Measurements from ENCODE around the gene RELT.

Gene RELT

GRCh38 chr11:73402834-73403185, 26.6 kb downstream of the RELT start:
- DNase-seq (ENCODE audit: low spot score), result peak; percentile 58
- in situ Hi-C loops (cut with MboI; ENCODE audit: low pct_unique_long_range_greater_than_20kb, low sequenced_read_pairs, unreplicated experiment), result no loop called here
- peak; percentile 41 for TF ChIP-seq CTCF (IDR thresholded peaks at IDR 0.05; ENCODE audit: extremely low read depth, insufficient read depth, missing control alignments)

GRCh38 chr11:73403541-73403940, 27.3 kb downstream of the RELT start:
- no peak for TF ChIP-seq CTCF (IDR thresholded peaks at IDR 0.05; ENCODE audit: extremely low read depth, insufficient read depth, missing control alignments)
- DNase-seq (ENCODE audit: low spot score), result no peak
- in situ Hi-C loops (cut with MboI; ENCODE audit: low pct_unique_long_range_greater_than_20kb, low sequenced_read_pairs, unreplicated experiment), result no loop called here

GRCh38 chr11:73404048-73404447, 27.8 kb downstream of the RELT start:
- peak; percentile 36 for TF ChIP-seq CTCF (IDR thresholded peaks at IDR 0.05; ENCODE audit: extremely low read depth, insufficient read depth, missing control alignments)
- in situ Hi-C loops (cut with MboI; ENCODE audit: low pct_unique_long_range_greater_than_20kb, low sequenced_read_pairs, unreplicated experiment), result no loop called here
- no peak for DNase-seq (ENCODE audit: low spot score)

GRCh38 chr11:73404506-73405145, 28.4 kb downstream of the RELT start:
- no peak for DNase-seq (ENCODE audit: low spot score)
- in situ Hi-C loops (cut with MboI; ENCODE audit: low pct_unique_long_range_greater_than_20kb, low sequenced_read_pairs, unreplicated experiment), result no loop called here
- TF ChIP-seq CTCF (IDR thresholded peaks at IDR 0.05; ENCODE audit: extremely low read depth, insufficient read depth, missing control alignments), result no peak

DNA sequence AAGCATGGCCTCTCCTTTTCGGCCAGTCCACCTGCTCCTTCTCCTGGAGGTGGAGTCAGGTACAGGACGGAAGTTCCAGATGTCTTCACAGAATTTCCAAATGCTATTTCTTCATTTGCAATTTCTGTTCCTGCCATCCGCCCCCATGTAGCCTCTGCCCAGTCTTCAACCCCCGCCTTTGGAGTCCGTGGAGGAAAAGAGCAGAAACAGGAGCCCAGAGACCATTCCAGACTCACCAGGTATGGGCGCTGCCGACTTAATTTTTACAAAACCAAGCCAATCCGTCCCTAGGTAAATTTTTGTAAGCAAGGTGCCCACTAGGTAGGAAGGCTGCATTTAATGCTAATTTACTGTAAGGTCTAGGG, 28.9 kb downstream of the RELT start:
- TF ChIP-seq CTCF (IDR thresholded peaks at IDR 0.05; ENCODE audit: extremely low read depth, insufficient read depth, missing control alignments), result no peak
- in situ Hi-C loops (cut with MboI; ENCODE audit: low pct_unique_long_range_greater_than_20kb, low sequenced_read_pairs, unreplicated experiment), result no loop called here
- DNase-seq (ENCODE audit: low spot score), result no peak

DNA sequence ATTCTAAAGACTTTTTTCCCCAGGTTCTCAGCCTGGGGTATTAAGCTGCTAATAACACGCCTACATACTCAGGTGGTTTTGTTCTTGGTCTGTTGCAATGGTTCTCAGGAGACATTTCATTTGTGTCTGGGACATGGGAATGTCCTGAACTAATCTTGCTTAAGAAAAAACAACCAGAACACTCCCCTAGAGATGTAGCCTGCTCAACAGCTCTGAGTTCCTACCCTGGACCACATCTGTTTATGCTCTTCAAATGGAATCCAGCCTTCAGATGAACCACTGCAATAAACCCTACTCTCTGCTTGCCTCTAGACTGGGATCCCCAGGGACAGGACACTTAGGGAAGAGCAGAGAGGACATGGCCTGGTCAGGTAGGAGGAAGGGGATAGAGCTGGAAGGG, 29.9 kb downstream of the RELT start:
- in situ Hi-C loops (cut with MboI; ENCODE audit: low pct_unique_long_range_greater_than_20kb, low sequenced_read_pairs, unreplicated experiment), result no loop called here
- TF ChIP-seq CTCF (IDR thresholded peaks at IDR 0.05; ENCODE audit: extremely low read depth, insufficient read depth, missing control alignments), result no peak
- no peak for DNase-seq (ENCODE audit: low spot score)

DNA sequence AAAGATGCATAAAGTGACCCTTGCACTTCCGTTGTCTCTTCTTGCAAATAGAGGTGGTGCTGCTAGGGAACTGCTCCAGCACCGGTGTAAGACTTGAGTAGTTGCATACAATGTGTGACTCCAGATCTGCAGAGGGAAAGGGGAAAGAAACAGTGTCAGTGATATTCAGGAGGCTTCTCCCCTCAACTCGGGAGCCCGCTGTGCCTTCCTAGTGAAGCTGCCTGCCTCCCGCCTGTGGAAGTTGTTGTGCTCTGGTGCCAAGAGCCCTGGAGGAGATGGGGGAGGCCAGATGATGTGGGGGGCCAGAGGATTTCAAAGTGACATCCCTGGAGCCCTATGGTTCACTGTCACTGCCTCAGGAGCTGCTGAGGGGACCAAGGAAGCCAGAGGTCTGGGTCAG, 30.4 kb downstream of the RELT start:
- in situ Hi-C loops (cut with MboI; ENCODE audit: low pct_unique_long_range_greater_than_20kb, low sequenced_read_pairs, unreplicated experiment), result no loop called here
- no peak for DNase-seq (ENCODE audit: low spot score)
- no peak for TF ChIP-seq CTCF (IDR thresholded peaks at IDR 0.05; ENCODE audit: extremely low read depth, insufficient read depth, missing control alignments)

Measured in GM13977 (cell line).